NCI-H526 treated with DMSO at 0.1 percent for 48 hours (cell line): ENCODE results near the gene OOSP4A.
"Not testable (repeated sequence)": the region's sequence is repeated elsewhere in the genome, so short reads cannot be mapped to it uniquely, and the experiment has no call there.

Experiments
- DNase-seq: peaks from one replicate; lab custom pipeline; 2025; lab: John Stamatoyannopoulos, UW

The OOSP4A gene

GRCh38 chr11:59981106-59981770 is 17.4 kb downstream of the OOSP4A start:
- no peak for DNase-seq

DNA sequence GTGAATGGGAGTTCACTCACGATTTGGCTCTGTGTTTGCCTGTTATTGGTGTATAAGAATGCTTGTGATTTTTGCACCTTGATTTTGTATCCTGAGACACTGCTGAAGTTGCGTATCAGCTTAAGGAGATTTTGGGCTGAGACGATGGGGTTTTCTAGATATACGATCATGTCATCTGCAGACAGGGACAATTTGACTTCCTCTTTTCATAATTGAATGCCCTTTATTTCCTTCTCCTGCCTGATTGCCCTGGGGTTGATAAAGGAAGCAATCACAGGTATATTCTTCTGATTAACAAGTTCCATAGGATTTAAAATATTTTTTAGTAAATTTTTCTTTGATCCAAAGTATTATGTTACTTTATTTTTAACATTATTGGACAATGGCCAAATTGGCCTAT is 18.2 kb downstream of the OOSP4A start:
- DNase-seq = not testable (repeated sequence)

GRCh38 chr11:59983212-59983611 is 19.4 kb downstream of the OOSP4A start:
- no peak for DNase-seq

DNA sequence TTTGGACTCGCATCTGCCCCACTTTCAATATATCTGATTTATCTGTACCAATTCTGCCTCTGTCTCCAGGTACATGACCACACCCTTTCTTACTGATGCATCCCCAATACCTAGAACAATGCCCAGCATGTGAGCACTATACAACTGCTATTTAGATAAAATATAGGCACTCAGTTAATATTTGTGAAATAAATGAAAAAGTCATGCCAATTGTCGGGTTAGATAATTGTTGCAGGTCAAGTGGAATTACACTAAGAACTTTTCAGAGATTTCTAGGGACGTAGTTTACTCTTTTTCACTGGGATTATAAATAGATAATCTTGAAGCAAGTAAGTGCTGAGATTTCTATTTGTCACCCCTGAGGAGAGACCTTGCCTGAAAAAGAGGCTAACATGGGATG is 20.5 kb downstream of the OOSP4A start:
- no peak for DNase-seq

GRCh38 chr11:59990421-59990820 is 26.6 kb downstream of the OOSP4A start:
- DNase-seq = no peak

GRCh38 chr11:59992425-59992824 is 28.6 kb downstream of the OOSP4A start:
- DNase-seq = no peak

DNA sequence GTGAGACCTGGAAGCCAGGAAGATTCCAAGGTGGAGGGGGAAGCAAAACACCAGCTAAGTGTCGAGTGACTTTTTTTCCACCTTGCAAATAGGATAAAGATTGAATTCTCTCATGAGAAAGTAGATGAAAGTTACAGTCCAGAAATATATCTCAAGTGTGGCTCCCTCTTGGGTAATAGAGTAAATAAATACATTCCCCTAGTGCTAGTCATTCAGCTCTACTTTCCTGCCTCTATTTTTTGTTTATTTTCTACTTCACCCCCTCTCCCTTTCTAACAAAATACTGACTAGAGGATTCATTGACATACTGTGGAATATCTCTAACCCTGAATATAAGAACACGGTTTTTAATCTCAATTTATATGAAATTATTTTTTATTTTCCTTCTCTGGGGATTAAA is 34.0 kb downstream of the OOSP4A start:
- DNase-seq = no peak

DNA sequence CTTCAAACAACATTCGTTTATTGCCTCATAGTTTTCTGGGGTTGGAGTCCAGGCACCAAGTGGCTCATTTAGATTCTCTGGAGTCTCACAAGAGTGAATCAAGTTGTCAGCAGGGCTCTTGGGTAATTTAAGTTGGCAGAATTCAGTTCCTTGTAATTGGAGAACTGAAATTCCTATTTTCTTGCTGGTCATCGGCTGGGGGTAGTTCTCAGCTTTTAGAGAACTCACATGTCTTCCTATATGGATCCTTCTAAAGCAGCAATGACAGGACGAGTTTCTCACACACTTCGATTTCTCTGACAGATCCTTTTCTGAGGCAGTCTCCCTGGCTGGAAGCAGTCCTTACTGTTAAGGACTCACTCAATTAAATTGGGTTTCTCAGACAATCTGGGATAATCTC is 35.9 kb downstream of the OOSP4A start:
- no peak for DNase-seq

- DNase-seq = no peak
Observed at GRCh38 chr11:60003729-60004128, 39.9 kb downstream of the OOSP4A start.

DNA sequence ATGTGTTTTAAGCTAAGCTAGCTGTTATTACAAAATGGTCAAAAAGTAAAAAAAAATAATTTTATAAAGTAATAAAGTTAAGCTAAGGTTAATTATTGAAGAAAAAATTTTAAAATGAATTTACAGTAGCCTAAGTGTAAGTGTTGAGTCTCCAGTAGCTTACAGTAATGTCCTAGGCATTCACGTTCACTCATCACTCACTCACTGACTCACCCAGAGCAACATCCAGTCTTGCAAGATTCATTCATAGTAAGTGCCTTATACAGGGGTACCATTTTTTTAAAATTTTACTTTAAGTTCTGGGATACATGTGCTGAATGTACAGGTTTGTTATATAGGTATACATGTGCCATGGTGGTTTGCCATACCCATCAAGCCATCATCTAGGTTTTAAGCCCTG is 41.5 kb downstream of the OOSP4A start:
- no peak for DNase-seq

- no peak for DNase-seq
Observed at GRCh38 chr11:60016881-60017280, 53.0 kb downstream of the OOSP4A start, which contains the start of gene OOSP4B. TSS of gene OOSP4B (plus strand) at chr11:60017181.

GRCh38 chr11:60018058-60018457 is 54.2 kb downstream of the OOSP4A start:
- DNase-seq = no peak
